PC-9 (cell line): ENCODE data around the gene CIZ1. TPM values are rescaled to one million over a fixed set of nuclear protein-coding genes. Genes with fewer than 3 reads are reported as not detected.

Experiments
- BruUV-seq: library from RNA; stranded (reverse); fragments of 400-500 nt; replicated peaks from 2 replicates; lab custom pipeline; 2021; lab: Mats Ljungman, UMichigan
- CTCF ChIA-PET: fragments of 300-600 bp; sonication (Branson Sonifier 250); formaldehyde crosslinking; loops from one replicate; lab custom pipeline; 2022; ENCODE audit warnings: antibody characterized with exemption; lab: Charles Lee
- POLR2A ChIA-PET: fragments of 300-600 bp; sonication (Branson Sonifier 250); formaldehyde crosslinking; loops from one replicate; lab custom pipeline; 2022; ENCODE audit warnings: antibody characterized with exemption; ENCODE audit not compliant: unreplicated experiment; lab: Charles Lee
- DNase-seq, 2 experiments: peaks; one replicate each; pipeline versions ENCODE4 v3.0.0 to v3.0.0-alpha.2; 2015 to 2022; ENCODE audit warnings: mixed read lengths in 1 of 2
- H2AFZ ChIP-seq: fragments of 200-600 bp; sonication (generic); 2 replicates; pipeline ENCODE4 v1.8.1; 2017; ENCODE audit warnings: antibody characterized with exemption
- H3F3A ChIP-seq: fragments of 200-600 bp; sonication (generic); 2 replicates; pipeline ENCODE4 v1.8.1; 2017; ENCODE audit warnings: antibody characterized with exemption, mild to moderate bottlenecking, low read depth; ENCODE audit not compliant: insufficient read depth
- H3K27ac ChIP-seq: fragments of 200-600 bp; sonication (generic); 2 replicates; pipeline ENCODE4 v1.6.1; 2016; ENCODE audit warnings: mixed run types
- H3K27me3 ChIP-seq: fragments of 200-600 bp; sonication (generic); 2 replicates; pipeline ENCODE4 v1.6.1; 2016; ENCODE audit warnings: low read depth, mixed run types; ENCODE audit not compliant: insufficient read depth
- H3K36me3 ChIP-seq: fragments of 200-600 bp; sonication (generic); 2 replicates; pipeline ENCODE4 v1.6.1; 2016; ENCODE audit warnings: low read depth, mixed run types
- H3K4me1 ChIP-seq: fragments of 200-600 bp; sonication (generic); replicated peaks from 2 replicates; pipeline ENCODE4 v1.6.1; 2016; ENCODE audit warnings: mixed run types; ENCODE audit not compliant: insufficient read depth
- H3K4me2 ChIP-seq: fragments of 200-600 bp; sonication (generic); 2 replicates; pipeline ENCODE4 v1.6.1; 2017; ENCODE audit warnings: mixed run types
- H3K4me3 ChIP-seq: fragments of 200-600 bp; sonication (generic); 2 replicates; pipeline ENCODE4 v1.6.1; 2016; ENCODE audit warnings: mixed run types
- H3K79me2 ChIP-seq: fragments of 200-600 bp; sonication (generic); 2 replicates; pipeline ENCODE4 v1.6.1; 2017; ENCODE audit warnings: low read depth, mixed run types
- H3K9me2 ChIP-seq: fragments of 200-600 bp; sonication (generic); 2 replicates; pipeline ENCODE4 v1.8.1; 2017; ENCODE audit warnings: mild to moderate bottlenecking; ENCODE audit not compliant: insufficient read depth
- H3K9me3 ChIP-seq: fragments of 200-600 bp; sonication (generic); 2 replicates; pipeline ENCODE4 v1.8.1; 2016; ENCODE audit warnings: low read depth; ENCODE audit not compliant: insufficient read depth
- H4K20me1 ChIP-seq: fragments of 200-600 bp; sonication (generic); 2 replicates; pipeline ENCODE4 v1.8.1; 2017; ENCODE audit not compliant: insufficient read depth
- EZH2 ChIP-seq: fragments of 200-600 bp; sonication (generic); IDR thresholded peaks from 2 replicates; pipeline ENCODE4 v1.8.0; 2017; ENCODE audit warnings: antibody characterized with exemption, low read depth
- intact Hi-C: fragments of 100-400 bp; cut with micrococcal nuclease; formaldehyde crosslinking; loops from one replicate; pipeline ENCODE4 v1.10.0; 2022; ENCODE audit not compliant: unreplicated experiment
- total RNA-seq: library from RNA; stranded (reverse); gene quantifications from 2 replicates; pipeline ENCODE4 v1.2.3, GENCODE V29; 2021
- TF ChIP-seq, protein P1 (sequence below): fragments of 200-600 bp; sonication (generic); conservative IDR thresholded peaks from 2 replicates; pipeline ENCODE4 v1.6.1; 2017; ENCODE audit warnings: mixed run types, antibody characterized with exemption, mild to moderate bottlenecking, moderate library complexity

CIZ1 gene
- total RNA-seq, 1 experiment from 2014 or later, result 213 TPM

DNA sequence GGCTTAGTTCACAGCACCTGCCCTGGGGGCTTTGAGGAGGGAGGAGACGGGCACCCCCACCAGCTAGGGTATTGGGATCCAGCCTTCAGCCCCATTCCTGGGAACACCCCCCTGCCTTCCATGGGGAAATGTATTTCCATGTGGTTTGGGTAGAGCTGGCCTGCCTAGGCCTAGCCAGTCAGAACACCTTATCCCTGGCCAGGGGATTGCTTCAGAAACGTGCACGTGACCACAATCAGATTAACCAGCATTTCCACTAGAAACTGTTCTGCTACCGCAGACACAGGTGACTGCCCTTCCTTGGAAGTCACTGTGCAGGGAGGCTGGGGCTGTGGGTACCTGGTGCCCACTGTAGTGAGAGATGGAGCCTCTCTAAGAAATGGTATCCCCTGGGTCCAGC is 17.3 kb downstream of the CIZ1 start:
- Histone ChIP-seq H3K27ac (no peak overlapping the region), H3K27me3 (no peaks in the 10 kb centered on the region), H3K4me3 (no peak overlapping the region), H3F3A (peaks cover 12% of the 10 kb centered on the region), H3K9me3 (no peaks in the 10 kb centered on the region), H2AFZ (no peak overlapping the region), H3K79me2 (no peaks in the 10 kb centered on the region), H4K20me1 (no peaks in the 10 kb centered on the region), H3K36me3 (peaks cover 24% of the 10 kb centered on the region; the same call in 1 of the 2 replicates), H3K4me1 (peaks cover 18% of the 10 kb centered on the region), H3K9me2 (no peaks in the 10 kb centered on the region), H3K4me2 (no peak overlapping the region)
- BruUV-seq, result no TSS peak
- DNase-seq, result no peak
- intact Hi-C loops, result no loop called here
- POLR2A ChIA-PET, result no interaction called here
- no peak for TF ChIP-seq EZH2
- TF ChIP-seq, protein P1, sequence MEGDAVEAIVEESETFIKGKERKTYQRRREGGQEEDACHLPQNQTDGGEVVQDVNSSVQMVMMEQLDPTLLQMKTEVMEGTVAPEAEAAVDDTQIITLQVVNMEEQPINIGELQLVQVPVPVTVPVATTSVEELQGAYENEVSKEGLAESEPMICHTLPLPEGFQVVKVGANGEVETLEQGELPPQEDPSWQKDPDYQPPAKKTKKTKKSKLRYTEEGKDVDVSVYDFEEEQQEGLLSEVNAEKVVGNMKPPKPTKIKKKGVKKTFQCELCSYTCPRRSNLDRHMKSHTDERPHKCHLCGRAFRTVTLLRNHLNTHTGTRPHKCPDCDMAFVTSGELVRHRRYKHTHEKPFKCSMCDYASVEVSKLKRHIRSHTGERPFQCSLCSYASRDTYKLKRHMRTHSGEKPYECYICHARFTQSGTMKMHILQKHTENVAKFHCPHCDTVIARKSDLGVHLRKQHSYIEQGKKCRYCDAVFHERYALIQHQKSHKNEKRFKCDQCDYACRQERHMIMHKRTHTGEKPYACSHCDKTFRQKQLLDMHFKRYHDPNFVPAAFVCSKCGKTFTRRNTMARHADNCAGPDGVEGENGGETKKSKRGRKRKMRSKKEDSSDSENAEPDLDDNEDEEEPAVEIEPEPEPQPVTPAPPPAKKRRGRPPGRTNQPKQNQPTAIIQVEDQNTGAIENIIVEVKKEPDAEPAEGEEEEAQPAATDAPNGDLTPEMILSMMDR, result no peak
- CTCF ChIA-PET, result no interaction called here

DNA sequence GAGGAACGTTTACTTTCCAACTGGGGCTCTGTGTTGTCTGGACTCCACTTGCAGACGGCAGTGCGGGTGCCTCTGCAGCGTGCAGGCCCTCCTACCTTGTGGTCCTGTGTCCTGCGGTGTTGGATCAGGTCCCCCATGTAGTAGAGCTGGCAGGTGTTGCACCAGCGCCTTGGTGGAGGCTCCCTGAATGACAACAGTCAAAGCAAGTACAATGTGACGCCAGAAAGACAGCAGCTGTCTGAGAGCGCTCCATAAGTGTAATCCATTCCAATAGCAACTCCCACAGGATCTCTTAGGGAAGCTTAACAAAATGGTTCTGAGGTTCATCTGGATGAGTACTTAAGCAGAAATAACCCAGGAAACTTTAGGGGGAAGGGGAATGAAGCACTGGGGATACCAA is 21.4 kb downstream of the CIZ1 start:
- POLR2A ChIA-PET, result no interaction called here
- no peaks in the 10 kb centered on the region for H3K27me3 ChIP-seq
- H3K9me2 ChIP-seq, result no peaks in the 10 kb centered on the region
- H3K27ac ChIP-seq, result no peak overlapping the region
- H3K79me2 ChIP-seq, result no peaks in the 10 kb centered on the region
- DNase-seq, result no peak
- H3F3A ChIP-seq, result peaks cover 4% of the 10 kb centered on the region; the same call in 1 of the 2 replicates
- no peak overlapping the region for H3K4me3 ChIP-seq
- intact Hi-C loops, result no loop called here
- H3K4me2 ChIP-seq, result no peak overlapping the region
- no peaks in the 10 kb centered on the region for H4K20me1 ChIP-seq
- H3K9me3 ChIP-seq, result no peaks in the 10 kb centered on the region
- CTCF ChIA-PET, result no interaction called here
- H3K36me3 ChIP-seq, result peaks cover 8% of the 10 kb centered on the region; the same call in 1 of the 2 replicates
- H3K4me1 ChIP-seq, result no peaks in the 10 kb centered on the region
- TF ChIP-seq, protein P1, result no peak
- TF ChIP-seq EZH2, result no peak
- no TSS peak for BruUV-seq
- H2AFZ ChIP-seq, result no peak overlapping the region

DNA sequence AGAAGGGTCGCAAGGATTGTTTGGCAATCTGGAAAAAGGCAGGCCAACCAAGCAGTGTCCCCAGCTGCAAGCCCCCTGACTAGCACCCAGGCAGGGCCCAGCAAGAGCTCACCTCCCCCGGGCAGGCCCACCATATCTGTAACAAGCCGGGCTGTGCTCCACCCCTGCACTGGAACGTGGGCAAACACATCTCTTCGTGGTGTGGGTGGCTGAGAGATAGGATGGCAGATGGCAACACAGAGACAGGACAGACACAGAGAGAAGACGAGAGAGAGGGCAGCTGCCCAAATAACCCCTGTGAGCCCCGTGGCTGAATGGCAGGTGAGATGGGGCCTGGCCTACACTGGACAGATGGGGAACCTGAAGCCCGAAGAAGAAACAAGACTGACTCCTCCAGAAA is 21.9 kb downstream of the CIZ1 start:
- BruUV-seq, result no TSS peak
- Histone ChIP-seq H3K36me3 (peaks cover 4% of the 10 kb centered on the region; the same call in 1 of the 2 replicates), H3K27me3 (no peaks in the 10 kb centered on the region), H3K4me1 (no peaks in the 10 kb centered on the region), H3F3A (peaks cover 4% of the 10 kb centered on the region; the same call in 1 of the 2 replicates), H3K9me3 (no peaks in the 10 kb centered on the region), H3K9me2 (no peaks in the 10 kb centered on the region), H4K20me1 (no peaks in the 10 kb centered on the region), H3K4me3 (no peak overlapping the region), H2AFZ (no peak overlapping the region), H3K79me2 (no peaks in the 10 kb centered on the region), H3K4me2 (no peak overlapping the region), H3K27ac (no peak overlapping the region)
- intact Hi-C loops, result no loop called here
- no peak for TF ChIP-seq EZH2
- TF ChIP-seq, protein P1, result no peak
- ChIA-PET POLR2A (no interaction called here), CTCF (interaction anchor here (0.7 kb wide), 1 partner anchor 52 kb away, joined by 10 read pairs; no protein-coding TSS in a partner anchor)
- no peak for DNase-seq
